HG03139 (cell line): ENCODE results near the gene SNAI3.

ENCODE experiments used
- ATAC-seq: cut with Tn5 transposase; IDR thresholded peaks from one replicate; pipeline ENCODE4 v1.9.1; 2021; ENCODE audit not compliant: unreplicated experiment

Gene SNAI3

DNA sequence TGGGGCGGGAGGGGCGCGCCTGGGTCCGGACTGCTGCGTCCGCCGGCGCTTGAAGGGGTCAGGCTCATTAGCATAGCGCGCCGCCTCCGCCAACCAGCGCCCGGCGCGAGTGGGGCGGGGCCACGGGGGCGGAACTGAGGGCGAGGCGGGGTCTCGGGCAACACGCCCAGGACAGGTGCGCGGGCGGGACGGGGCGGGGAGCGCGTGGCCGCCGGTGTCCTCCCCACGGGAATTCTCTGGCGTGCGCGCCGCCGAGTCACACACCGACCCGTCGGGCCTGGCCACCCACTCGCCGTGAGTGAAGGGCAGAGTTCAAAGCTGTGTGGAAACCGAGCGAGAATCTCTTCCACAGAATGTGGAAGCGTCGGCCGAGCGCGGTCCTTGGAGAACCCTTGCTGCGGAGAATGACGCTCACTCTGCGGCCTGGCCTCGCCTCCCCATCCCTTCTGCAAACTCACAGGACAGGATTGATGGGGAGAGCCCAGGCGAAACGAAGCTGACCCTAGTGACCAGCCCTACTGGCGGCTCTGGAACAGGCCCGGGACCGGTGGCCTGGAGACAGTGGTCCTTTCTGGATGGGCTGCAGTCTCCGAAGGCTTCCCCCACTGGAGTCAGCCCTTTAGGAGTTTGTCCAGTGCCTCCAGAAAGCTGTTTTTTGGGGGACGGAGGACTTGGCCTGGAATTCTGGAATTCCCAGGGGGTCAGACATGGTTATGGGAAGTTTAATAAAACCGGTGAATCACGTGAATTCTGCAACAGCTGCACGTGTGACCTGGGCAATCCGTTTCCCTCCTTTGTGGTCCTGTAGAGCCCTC, at the start of gene SNAI3:
Gene SNAI3, minus strand, starts transcription at position 69 of the 815 bp plus-strand sequence. CDS start 101 bp downstream, outside the sequence.
- peak; percentile 59 for ATAC-seq

GRCh38 chr16:88736088-88736487, 49.8 kb upstream of the SNAI3 start:
- ATAC-seq = no peak

- ATAC-seq = no peak
These were observed 49.3 kb upstream of the SNAI3 start for GRCh38 chr16:88735616-88736015.

DNA sequence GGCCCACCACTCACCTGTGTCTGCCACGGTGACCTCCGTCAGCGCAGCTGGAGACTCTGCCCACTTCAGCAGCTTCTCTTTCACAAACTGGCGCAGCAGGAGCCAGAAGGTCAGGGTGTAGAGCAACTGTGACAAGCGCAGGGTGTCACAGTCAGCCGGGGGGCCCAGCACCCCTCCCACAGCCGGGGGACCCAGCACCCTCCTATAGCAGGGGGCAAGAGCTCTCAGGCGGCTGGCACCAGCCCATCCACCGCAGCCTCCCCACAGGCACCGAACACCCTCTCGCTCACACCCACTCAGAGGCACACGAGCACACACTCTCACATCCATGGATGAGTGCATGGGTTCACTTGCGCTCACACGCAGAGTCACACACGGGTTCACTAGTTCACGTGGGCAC, 48.8 kb upstream of the SNAI3 start:
- no peak for ATAC-seq

DNA sequence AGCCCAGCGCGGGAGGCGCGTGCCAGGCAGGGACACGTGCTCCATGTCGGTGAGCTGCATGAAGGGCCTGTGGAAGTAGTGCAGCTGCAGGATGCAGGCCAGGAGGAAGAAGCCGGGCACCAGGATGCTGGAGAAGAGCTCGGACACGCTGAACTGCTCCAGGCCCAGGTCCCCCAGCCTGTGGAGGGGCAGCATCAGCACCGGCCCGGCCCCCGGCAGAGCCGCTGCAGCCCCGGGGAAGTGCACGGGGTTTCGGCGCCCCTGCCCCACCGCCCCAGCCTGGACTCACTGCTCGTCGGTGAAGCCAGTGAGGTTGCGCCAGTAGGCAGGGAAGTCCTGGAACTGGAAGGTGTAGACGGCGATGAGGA, 48.0 kb upstream of the SNAI3 start:
- no peak for ATAC-seq

DNA sequence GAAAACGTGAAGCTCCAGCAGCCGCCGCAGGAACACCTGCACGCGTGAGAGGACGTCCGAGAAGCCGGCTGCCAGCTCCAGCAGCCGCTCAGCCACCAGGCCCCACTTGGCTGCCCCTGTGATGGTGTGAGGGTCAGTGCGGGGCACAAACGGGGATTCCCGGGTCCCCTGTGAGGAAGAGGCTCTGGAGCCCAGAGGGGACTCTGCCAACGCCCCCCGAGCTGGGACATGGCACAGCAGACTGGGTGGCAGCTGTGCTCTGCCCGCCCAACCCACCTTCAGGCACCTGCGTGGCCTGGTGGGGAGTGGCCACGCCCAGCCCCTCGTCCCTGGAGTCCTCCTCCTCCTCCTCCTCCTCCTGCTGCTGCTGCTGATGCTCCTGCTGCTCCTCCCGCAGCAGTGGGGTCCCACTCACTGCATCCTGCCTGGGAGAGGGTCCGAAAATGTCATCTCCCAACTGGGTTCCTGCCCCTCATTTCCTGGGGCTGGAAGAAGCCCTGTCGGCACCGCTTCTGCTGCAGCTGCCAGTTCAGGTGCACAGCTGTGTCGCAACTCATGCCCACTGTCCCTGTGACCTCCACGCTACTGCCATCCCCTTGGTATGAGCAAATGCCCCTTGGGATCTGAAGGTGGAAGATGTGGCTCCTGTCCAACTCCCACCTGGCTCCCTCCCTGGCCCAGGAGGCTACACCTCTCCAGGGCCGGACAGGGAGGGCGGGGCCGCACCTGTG, 47.5 kb upstream of the SNAI3 start:
- ATAC-seq = no peak

- ATAC-seq = no peak
These were observed 46.6 kb upstream of the SNAI3 start for GRCh38 chr16:88732961-88733294.

- no peak for ATAC-seq
These were observed 46.1 kb upstream of the SNAI3 start for GRCh38 chr16:88732172-88732960.

DNA sequence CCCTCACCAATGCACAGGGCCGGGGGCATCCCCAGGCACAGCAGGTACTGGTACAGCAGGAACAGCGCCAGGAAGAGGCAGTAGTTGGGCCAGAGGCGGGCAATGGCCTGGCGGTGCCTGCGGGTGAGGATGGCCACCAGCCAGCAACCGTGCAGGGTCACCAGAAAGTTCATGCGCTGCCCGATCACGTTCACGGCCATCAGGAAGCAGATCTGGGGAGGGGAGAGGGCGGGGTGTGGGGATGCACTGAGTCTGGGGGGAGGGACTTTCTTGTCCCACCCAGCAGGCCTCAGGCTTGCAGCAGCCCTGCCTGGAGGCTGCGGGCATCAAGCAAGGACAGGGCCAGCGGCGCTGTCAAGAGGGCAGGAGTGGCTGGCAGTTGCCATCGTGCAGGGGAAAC, 45.4 kb upstream of the SNAI3 start:
- no peak for ATAC-seq

- ATAC-seq = no peak
These were observed 44.6 kb upstream of the SNAI3 start for GRCh38 chr16:88730632-88731607.

- no peak for ATAC-seq
These were observed 41.6 kb upstream of the SNAI3 start for GRCh38 chr16:88727871-88728270.

DNA sequence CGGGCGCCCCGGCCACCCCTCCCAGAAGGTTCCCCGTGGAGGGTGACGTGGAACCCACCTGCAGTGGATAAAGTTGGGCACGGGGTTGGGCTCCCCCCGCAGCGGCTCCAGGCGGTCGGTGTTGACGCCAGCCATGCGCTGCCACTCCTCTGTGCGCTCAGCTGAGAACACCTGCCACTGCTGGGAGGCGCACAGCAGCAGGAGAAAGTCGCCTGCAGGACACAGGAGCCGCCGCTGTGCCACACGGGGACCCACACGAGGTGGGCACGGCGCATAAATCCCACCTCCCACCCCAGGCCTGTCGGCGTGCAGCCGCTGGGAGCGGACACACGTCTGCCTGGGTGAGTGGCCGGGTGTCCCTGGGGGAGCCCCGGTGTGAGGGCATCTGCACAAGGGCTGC, 40.7 kb upstream of the SNAI3 start:
- no peak for ATAC-seq

- ATAC-seq = no peak
These were observed 40.1 kb upstream of the SNAI3 start for GRCh38 chr16:88726408-88726749.

GRCh38 chr16:88725609-88726407, 39.5 kb upstream of the SNAI3 start:
- ATAC-seq = no peak

DNA sequence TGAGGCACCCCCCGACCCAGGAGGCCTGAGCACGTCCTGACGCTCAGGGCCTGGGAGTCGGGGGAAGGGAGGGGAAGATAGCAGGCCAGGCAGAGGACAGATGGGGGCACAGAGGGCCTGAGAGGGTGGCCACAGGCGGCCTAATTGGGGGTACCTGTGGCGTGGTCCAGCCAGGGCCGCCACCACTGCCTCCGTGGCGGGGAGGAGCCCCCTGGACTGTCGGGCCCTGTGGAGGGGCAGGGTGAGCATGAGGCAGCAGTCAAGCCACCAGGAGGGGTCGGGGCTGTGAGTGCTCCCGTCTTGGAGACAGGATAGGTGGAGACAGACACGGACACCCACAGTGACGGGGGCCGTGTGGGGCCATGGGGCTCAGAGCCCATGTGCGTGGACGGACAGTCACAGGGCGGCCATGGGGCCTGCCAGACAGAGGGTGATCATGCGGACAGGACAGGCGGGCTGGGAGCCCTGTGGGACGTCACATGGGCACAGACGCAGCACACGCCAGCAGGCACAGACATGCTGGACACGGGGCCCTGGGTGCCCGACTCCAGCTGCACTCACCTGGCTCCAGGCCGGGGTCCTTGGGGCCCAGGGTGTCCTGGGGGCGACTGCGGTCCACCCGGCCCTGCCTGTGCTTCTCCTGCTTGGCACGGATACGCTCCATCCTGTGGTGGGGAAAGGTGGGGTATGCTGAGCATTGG, 38.7 kb upstream of the SNAI3 start:
- no peak for ATAC-seq

DNA sequence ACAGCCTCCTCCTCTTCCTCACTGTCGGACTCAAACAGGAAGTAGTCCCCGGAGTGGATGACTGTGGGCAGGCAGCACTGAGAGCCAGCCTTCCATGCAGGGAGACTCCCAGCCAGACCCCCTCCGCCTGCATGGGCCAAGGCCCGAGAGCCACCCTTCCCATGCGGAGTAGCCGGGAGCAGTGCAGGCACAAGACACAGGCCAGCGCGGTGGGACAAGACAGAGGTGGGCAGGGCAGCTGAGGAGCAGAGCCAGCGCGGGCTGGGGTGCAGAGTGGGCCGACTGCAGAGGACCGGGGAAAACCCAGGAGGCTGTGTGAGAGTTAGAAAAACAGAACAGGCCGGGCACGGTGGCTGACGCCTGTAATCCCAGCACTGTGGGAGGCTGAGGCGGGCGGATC, 37.6 kb upstream of the SNAI3 start:
- no peak for ATAC-seq

GRCh38 chr16:88723507-88723887, 37.2 kb upstream of the SNAI3 start:
- no peak for ATAC-seq

DNA sequence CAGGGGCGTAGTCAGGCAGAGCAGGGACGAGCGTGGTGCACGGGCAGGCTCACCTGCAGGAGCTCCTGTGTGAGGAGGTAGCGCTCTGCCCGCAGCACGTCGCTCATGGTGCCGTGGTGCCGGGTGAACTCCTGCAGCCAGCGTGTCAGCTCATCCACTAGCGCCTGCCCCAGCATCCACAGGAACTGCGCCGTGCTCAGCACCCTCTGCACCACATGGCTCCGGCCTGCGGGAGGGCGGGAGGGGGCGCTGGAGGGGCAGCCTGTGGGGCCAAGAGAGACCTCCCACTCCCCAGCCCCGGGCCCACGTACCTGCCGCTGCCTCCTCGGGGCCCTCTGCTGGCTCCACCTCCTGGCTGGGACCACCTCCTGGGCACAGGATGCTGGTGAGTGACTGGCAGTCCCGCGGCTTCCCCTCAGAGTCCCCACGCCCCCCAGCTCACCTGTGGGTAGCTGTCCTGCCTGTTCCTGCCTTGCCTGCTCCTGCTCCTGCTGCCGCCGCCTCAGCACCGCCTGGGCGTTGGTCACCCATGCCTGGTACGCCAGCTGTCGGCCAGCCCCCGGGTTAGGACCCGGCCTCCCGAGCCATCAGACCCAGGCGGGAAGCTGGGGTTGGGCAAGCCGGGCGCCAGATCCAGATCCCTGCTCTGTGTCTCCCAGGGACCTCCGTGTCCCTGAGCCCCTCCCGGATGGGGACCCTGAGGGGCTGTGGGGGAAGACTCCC, 36.6 kb upstream of the SNAI3 start:
- no peak for ATAC-seq
